Medulla oblongata (tissue), 1 donor: Measurements from ENCODE around the gene MOB4.

Source experiments
- DNase-seq: peaks from one replicate; pipeline ENCODE4 v3.0.0-alpha.2; 2015; ENCODE audit errors: extremely low spot score

The MOB4 gene

GRCh38 chr2:197591339-197592072, 75.6 kb downstream of the MOB4 start:
- no peak for DNase-seq

- DNase-seq: peak; percentile 76
These were observed 80.9 kb downstream of the MOB4 start for GRCh38 chr2:197596766-197597165.

- peak; percentile 46 for DNase-seq
These were observed 81.3 kb downstream of the MOB4 start for GRCh38 chr2:197597166-197597565.

- no peak for DNase-seq
These were observed 82.6 kb downstream of the MOB4 start for GRCh38 chr2:197598450-197598849.

GRCh38 chr2:197599285-197599965, 83.6 kb downstream of the MOB4 start:
- no peak for DNase-seq

GRCh38 chr2:197600306-197600705, 84.4 kb downstream of the MOB4 start:
- no peak for DNase-seq

- no peak for DNase-seq
These were observed 85.9 kb downstream of the MOB4 start for GRCh38 chr2:197601726-197602125.
